NCI-H526 (cell line): ENCODE measurements around the gene MUC5B.

Experiments
- DNase-seq, 2 experiments: peaks; one replicate each; lab custom pipeline; 2025; lab: John Stamatoyannopoulos, UW

The MUC5B gene

GRCh38 chr11:1221848-1222311 lies 986 bp upstream of the MUC5B start:
- no peak for DNase-seq

DNA sequence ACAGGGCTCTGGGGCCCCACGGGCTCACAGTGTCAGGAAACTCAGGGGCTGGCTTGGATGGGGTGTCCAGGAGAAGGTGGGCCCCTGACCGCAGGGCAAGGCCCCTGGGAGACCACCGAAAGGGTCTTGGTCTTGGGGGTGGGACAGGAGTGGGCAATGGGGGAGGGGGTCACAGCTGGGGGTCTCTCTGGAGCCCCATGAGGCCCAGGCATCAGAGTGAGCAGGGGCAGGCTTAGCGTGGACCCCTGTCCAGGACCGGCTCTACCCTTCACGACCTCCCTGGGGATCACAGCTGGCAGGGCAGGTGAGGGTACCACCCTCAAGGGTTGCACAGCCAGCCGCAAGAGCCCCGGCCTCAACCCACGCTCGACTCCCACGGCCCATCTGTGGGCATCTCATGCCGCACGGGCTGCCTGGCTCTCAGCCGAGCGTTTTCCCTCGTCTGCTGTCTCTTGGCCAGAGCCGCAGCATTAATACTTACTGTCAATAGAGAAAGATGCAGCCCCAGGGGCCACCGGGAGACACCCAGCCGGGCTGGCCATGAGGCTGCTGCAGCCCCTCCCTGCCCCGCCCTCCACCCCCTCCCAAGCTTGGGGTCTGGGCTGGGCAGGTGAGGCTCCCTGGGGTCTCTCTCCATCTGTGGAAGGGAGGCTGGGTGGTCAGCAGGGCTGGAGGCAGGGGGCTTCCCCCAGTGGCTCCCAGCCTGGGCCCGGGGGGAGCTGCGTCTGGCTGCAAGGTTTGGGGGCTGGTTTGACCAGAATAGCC lies 662 bp downstream of the MUC5B start:
- peak in 1 of 2 experiments; percentile 54 for DNase-seq

DNA sequence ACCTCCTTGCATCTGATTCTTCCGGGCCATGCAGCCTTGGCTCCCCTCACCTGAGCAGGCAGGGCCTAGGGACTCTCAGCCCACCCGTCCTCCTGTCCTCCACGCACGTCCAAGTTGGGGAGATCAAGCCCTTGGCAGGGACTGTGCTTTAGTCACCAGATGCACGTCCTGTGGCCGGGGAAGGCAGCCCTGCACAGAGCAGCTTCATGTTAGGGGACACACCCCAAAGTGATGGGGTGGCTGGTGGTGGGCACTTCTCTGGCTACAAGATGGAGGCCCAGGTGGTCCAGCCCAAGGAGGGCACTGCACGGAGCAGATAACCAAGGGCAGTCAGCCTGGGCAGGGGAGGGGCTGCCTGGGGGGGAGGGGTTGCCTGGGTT lies 1.2 kb downstream of the MUC5B start:
- peak; percentile 65 to 81 for DNase-seq

- peak; percentile 83 to 94 for DNase-seq
Measured at GRCh38 chr11:1224491-1225385, 1.9 kb downstream of the MUC5B start.

DNA sequence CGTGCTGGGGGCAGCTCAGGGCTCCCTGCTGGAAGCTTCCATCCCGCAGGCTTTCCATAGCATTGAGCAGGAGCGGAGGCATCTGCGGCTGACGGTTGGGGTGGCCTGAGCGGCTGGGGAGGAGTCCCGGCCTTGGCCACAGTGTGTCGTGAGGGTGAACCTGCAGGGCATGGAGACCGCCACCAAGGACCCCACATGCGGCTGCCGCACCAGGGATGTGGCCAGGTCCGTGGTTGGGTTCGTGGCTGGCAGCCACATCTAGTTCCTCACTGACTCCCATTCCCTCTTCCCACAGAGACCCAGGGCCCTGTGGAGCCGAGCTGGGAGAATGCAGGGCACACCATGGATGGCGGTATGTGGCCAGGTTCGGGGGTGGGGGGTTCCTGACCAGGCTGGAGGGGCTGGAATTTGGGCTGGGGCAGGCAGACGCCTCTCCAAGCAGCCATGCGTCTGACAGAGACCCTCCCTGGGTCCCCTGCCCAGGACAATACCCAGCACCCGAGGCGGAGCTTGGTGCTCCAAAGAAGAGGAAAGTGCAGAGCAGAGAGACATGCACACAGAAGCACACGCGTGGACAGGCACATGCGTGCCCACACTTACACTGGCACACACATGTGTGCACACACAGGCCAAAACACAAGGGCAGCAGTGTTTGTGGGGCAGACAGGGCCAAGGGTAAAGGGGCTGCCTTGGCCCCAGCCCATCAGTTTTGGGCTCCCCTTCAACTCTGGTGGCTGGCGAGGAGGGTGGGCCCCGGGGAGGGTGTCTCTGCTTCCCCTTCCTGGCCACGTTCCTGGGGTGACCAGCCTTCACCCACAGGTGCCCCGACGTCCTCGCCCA lies 2.7 kb downstream of the MUC5B start:
- DNase-seq: no peak

DNA sequence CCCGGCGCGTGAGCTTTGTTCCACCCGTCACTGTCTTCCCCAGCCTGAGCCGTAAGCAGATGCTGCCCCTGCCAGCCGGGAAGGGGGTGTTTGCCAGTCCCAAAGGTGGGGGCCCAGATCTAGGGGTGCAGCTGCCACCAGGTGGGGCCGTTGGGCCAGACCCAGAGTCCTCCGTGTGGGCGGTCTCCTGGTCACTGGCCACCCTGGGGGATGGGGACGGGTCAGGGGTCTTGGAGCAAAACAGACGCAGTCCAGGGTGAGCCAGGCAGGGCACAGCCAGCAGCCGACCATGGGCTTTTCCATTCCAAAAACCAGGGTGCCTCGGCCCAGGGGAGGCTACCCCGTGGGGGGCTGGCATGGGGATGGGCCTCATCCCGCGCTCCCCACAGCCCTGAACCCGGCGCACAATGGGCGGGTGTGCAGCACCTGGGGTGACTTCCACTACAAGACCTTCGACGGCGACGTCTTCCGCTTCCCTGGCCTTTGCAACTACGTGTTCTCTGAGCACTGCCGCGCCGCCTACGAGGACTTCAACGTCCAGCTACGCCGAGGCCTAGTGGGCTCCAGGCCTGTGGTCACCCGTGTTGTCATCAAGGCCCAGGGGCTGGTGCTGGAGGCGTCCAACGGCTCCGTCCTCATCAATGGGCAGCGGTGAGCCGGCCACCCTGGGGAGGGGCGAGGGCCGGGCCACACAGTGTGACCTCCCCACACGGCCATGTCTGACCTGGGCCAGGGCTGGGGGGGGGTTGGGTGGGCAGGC lies 3.5 kb downstream of the MUC5B start:
- DNase-seq: no peak

DNA sequence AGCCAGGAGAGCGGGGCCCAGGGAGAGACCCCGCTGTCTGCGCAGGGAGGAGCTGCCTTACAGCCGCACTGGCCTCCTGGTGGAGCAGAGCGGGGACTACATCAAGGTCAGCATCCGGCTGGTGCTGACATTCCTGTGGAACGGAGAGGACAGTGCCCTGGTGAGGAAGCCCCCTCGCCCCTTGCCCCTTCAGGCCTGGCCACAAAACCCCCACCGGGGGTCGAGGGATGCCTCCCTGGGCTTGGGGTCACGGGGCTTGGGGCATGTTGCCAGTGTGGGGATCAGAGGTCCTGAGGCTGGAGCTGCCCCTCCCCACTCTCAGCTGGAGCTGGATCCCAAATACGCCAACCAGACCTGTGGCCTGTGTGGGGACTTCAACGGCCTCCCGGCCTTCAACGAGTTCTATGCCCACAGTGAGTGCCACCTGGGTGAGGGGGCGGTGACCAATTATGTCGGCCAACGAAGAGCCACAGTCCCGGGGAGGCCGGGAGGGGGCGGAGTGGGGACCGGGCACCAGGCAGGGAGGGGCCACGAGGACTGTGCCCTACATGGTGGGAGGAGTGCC lies 4.2 kb downstream of the MUC5B start:
- DNase-seq: no peak

DNA sequence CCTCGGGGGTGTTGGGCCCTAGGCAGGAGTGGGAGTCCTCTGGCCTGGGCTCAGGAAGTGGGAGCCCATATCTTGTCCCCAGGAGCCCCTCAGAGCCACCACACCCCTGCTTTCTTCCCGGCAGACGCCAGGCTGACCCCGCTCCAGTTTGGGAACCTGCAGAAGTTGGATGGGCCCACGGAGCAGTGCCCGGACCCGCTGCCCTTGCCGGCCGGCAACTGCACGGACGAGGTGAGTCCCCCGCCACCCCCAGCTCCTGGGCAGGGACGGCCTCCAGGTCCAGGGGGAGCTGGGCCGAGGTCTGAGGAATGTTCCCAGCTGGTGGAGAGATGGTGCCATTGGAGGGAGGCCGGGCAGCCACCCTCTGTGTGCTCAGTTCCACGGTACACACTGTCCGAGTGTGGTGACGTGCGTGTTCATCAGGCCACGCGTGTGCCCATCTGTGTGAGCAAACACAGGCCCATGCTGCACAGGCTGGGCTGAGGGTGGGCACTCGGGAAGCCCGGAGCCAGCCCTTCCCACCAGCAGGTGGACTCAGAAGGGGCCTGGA lies 4.8 kb downstream of the MUC5B start:
- no peak for DNase-seq

GRCh38 chr11:1228101-1228821 lies 5.4 kb downstream of the MUC5B start:
- no peak for DNase-seq

- no peak for DNase-seq
Measured at GRCh38 chr11:1228921-1229451, 6.1 kb downstream of the MUC5B start.

DNA sequence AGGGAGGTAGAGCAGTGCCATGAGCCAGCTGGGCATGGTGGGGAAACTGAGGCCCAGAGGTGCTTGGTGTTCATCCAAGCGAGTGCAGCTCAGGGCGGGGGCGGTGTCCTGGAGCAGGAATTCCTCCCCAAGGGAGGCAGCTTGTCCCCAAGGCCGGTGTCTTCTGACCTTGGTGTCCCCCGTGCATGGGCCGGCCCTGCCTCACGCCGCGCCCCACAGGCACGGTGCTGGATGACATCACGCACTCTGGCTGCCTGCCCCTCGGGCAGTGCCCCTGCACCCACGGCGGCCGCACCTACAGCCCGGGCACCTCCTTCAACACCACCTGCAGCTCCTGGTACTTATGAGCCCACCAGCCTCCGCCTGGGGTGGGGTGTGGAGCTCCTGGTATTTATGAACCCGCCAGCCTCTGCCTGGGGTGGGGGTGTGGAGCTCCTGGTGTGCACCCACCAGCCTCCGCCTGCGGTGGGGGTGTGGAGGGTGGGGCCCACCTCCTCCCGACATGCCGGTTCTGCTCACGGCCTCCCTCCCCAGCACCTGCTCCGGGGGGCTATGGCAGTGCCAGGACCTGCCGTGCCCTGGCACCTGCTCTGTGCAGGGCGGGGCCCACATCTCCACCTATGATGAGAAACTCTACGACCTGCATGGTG lies 6.7 kb downstream of the MUC5B start:
- DNase-seq: no peak

DNA sequence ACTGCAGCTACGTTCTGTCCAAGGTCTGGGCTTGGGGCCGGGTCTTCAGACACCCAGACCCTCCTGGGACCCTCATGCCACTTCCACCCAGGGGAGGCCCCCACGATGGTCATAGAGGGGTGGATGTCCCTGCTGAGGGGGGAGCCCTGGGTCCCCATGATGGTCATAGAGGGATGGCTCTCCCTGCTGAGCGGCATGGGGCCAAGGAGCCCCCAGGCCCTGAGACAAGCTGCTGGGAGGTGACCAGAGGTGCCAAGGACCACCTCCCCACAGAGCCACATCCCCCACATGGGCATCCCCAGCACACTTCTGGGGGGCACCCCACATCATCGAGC lies 7.2 kb downstream of the MUC5B start:
- no peak for DNase-seq

- DNase-seq: no peak
Measured at GRCh38 chr11:1230456-1231395, 7.9 kb downstream of the MUC5B start.

DNA sequence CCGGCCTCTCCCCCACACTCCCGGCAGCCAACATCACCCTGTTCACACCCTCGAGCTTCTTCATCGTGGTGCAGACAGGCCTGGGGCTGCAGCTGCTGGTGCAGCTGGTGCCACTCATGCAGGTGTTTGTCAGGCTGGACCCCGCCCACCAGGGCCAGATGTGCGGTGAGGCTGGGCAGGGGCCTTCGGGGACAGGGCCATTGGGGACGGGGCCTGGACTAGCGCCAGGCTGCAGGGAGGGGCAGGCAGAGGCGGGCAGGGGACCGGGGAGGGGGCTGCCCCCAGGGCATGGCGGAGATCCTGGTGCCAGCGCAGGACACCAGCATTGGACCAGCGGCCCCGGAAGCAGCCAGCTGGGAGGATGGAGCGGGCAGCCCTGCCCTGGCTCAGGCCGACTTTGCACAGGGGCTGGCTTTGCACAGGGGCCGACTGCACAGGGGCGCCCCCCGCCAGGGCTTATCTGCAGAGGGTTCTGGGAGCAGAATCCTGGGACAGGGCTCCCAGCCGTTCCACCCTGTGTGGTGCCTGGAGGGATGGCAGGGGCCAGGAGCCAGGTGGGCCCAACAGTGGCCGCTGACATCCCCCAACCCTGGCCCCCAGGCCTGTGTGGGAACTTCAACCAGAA lies 8.6 kb downstream of the MUC5B start:
- peak in 1 of 2 experiments; percentile 26 for DNase-seq

GRCh38 chr11:1232021-1232882 lies 9.4 kb downstream of the MUC5B start:
- no peak for DNase-seq

DNA sequence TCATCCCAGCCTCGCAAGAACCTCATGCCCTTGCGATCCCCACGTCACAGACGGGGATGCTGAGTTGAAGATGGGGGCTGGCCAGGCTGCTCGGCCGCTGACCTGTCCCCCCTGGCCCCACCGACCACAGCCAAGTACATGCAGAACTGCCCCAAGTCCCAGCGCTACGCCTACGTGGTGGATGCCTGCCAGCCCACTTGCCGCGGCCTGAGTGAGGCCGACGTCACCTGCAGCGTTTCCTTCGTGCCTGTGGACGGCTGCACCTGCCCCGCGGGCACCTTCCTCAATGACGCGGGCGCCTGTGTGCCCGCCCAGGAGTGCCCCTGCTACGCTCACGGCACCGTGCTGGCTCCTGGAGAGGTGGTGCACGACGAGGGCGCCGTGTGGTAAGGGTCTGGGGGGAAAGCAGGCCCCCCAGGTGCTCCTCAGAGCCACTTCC lies 10.0 kb downstream of the MUC5B start:
- no peak for DNase-seq
